ENCODE measurements around the gene SRMS. TPM values are rescaled to one million over a fixed set of nuclear protein-coding genes. Genes with fewer than 3 reads are reported as not detected.
"Not testable (repeated sequence)": the region's sequence is repeated elsewhere in the genome, so short reads cannot be mapped to it uniquely, and the experiment has no call there.

The SRMS gene
- total RNA-seq, 1 experiment from 2014 or later = 3.2 TPM

DNA sequence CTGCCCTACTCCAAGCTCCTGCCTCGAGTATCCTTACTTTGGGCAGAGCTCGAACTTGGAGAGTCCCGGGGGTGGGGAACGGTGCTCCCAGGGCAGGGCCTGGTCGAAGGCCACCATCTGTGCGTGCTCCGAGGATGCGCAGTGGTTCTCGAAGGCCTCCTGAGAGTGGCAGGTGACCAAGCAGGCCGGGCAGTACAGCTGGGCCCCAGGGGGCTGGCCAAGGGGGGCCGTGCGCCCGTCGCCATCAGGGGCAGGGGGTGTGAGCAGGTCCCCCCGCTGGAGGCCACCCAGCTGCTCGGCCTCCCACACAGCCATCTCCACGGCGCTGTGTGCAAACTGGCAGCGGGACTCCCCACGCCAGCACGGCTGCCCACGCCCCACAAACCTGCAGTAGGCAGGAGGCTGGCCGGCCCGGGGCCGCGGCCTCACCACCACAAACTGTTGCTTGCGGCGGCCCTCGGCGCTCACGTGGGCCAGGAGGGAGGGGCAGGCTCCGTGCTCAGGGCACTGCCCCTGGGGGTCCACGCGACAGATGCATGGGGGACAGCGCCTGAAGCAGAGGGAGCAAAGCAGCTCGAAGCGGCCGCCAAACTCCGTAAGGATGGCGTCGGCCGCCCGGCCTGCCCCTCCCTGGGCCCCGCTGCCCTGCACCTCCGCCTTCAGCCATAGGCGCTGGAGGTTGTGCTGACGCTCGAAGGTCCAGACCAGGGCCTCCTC is 24.7 kb upstream of the SRMS start:
- TF ChIP-seq, protein P1, sequence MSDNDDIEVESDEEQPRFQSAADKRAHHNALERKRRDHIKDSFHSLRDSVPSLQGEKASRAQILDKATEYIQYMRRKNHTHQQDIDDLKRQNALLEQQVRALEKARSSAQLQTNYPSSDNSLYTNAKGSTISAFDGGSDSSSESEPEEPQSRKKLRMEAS (IDR thresholded peaks at IDR 0.05) = no peak
- TF ChIP-seq, protein P2, sequence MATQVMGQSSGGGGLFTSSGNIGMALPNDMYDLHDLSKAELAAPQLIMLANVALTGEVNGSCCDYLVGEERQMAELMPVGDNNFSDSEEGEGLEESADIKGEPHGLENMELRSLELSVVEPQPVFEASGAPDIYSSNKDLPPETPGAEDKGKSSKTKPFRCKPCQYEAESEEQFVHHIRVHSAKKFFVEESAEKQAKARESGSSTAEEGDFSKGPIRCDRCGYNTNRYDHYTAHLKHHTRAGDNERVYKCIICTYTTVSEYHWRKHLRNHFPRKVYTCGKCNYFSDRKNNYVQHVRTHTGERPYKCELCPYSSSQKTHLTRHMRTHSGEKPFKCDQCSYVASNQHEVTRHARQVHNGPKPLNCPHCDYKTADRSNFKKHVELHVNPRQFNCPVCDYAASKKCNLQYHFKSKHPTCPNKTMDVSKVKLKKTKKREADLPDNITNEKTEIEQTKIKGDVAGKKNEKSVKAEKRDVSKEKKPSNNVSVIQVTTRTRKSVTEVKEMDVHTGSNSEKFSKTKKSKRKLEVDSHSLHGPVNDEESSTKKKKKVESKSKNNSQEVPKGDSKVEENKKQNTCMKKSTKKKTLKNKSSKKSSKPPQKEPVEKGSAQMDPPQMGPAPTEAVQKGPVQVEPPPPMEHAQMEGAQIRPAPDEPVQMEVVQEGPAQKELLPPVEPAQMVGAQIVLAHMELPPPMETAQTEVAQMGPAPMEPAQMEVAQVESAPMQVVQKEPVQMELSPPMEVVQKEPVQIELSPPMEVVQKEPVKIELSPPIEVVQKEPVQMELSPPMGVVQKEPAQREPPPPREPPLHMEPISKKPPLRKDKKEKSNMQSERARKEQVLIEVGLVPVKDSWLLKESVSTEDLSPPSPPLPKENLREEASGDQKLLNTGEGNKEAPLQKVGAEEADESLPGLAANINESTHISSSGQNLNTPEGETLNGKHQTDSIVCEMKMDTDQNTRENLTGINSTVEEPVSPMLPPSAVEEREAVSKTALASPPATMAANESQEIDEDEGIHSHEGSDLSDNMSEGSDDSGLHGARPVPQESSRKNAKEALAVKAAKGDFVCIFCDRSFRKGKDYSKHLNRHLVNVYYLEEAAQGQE (IDR thresholded peaks at IDR 0.05; ENCODE audit: low read depth) = no peak
- no peak for TF ChIP-seq EGR1 (IDR thresholded peaks at IDR 0.05; ENCODE audit: low read depth)
- Histone ChIP-seq H2AFZ (ENCODE audit: low read depth, low read length, poor library complexity, severe bottlenecking) (no peak overlapping the region), H3K9ac (ENCODE audit: low read length) (no peak overlapping the region), H3K27me3 (ENCODE audit: insufficient read depth, low read length) (no peaks in the 10 kb centered on the region), H3K9me2 (ENCODE audit: insufficient read depth) (no peaks in the 10 kb centered on the region), H4K20me1 (ENCODE audit: insufficient read depth) (no peaks in the 10 kb centered on the region), H3K4me2 (ENCODE audit: low read length) (no peak overlapping the region), H3K9me3 (ENCODE audit: control insufficient read depth in 1 of 2, insufficient read depth in 1 of 2, low read depth in 1 of 2, low read length in 2 of 2) (no peaks in the 10 kb centered on the region), H3K79me2 (ENCODE audit: insufficient read depth, low read length) (peaks cover 4% of the 10 kb centered on the region; the same call in 1 of the 2 replicates), H3K4me1 (ENCODE audit: control insufficient read depth in 1 of 2, insufficient read depth in 2 of 2, low read length in 2 of 2) (peaks cover 12 to 27% of the 10 kb centered on the region in 2 experiments), H3K4me3 (replicated peaks in 1 of 2; ENCODE audit: low read depth in 1 of 2, low read length in 2 of 2) (no peak overlapping the region), H3K36me3 (ENCODE audit: control insufficient read depth in 1 of 2, insufficient read depth in 2 of 2, low read length in 2 of 2) (no peaks in the 10 kb centered on the region), H3K27ac (ENCODE audit: low read depth, low read length) (peak overlapping the region; percentile 10; the same call in 1 of the 2 replicates)
- intact Hi-C loops (cut with micrococcal nuclease) = loop anchor here (2.0 to 10.0 kb wide), 2 partner anchors 33 to 53 kb away; partner anchors contain the start of gene GMEB2
- BruUV-seq (replicated peaks) = no TSS peak
- POLR2A ChIA-PET = interaction anchor here (0.7 kb wide), 1 partner anchor 109 kb away, joined by 6 read pairs; no protein-coding TSS in a partner anchor
- no peak for ATAC-seq
- CTCF ChIA-PET = interaction anchor here (0.8 to 3.0 kb wide), 3 partner anchors 34 to 402 kb away, joined by 3 to 24 read pairs (median 5); partner anchors contain the start of gene PTK6
- no peak for DNase-seq (ENCODE audit: low read depth, low spot score)
- RAD21 ChIA-PET (ENCODE audit: low non-redundant PET in 1 of 2, low total read pairs in 2 of 2, uncharacterized antibody in 2 of 2, unreplicated experiment in 2 of 2) = no interaction called here

DNA sequence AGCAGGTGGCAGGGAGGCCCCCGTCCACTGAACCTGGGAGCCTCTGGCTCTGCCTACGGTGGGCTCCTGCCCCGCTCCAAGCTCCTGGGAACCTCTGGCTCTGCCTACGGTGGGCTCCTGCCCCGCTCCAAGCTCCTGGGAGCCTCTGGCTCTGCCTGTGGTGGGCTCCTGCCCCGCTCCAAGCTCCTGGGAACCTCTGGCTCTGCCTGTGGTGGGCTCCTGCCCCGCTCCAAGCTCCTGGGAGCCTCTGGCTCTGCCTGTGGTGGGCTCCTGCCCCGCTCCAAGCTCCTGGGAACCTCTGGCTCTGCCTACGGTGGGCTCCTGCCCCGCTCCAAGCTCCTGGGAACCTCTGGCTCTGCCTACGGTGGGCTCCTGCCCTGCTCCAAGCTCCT is 23.5 kb upstream of the SRMS start:
- ATAC-seq; BruUV-seq (replicated peaks); H3K79me2 ChIP-seq (ENCODE audit: insufficient read depth, low read length); DNase-seq (ENCODE audit: low read depth, low spot score); POLR2A ChIA-PET; H2AFZ ChIP-seq (ENCODE audit: low read depth, low read length, poor library complexity, severe bottlenecking); H3K27me3 ChIP-seq (ENCODE audit: insufficient read depth, low read length); H3K9me3 ChIP-seq (ENCODE audit: control insufficient read depth in 1 of 2, insufficient read depth in 1 of 2, low read depth in 1 of 2, low read length in 2 of 2); H3K4me3 ChIP-seq (replicated peaks in 1 of 2; ENCODE audit: low read depth in 1 of 2, low read length in 2 of 2); CTCF ChIA-PET; H3K4me2 ChIP-seq (ENCODE audit: low read length); H3K9ac ChIP-seq (ENCODE audit: low read length); H4K20me1 ChIP-seq (ENCODE audit: insufficient read depth); H3K36me3 ChIP-seq (ENCODE audit: control insufficient read depth in 1 of 2, insufficient read depth in 2 of 2, low read length in 2 of 2); H3K9me2 ChIP-seq (ENCODE audit: insufficient read depth); RAD21 ChIA-PET (ENCODE audit: low non-redundant PET in 1 of 2, low total read pairs in 2 of 2, uncharacterized antibody in 2 of 2, unreplicated experiment in 2 of 2); H3K27ac ChIP-seq (ENCODE audit: low read depth, low read length): not testable (repeated sequence)
- H3K4me1 ChIP-seq (ENCODE audit: control insufficient read depth in 1 of 2, insufficient read depth in 2 of 2, low read length in 2 of 2) = peaks cover 12 to 27% of the 10 kb centered on the region in 2 experiments
- intact Hi-C loops (cut with micrococcal nuclease) = loop anchor here (10.0 kb wide), 1 partner anchor 54 kb away; the partner anchor contains the start of gene GMEB2
